ENCODE results near the gene KCNIP1. TPM values are rescaled to one million over a fixed set of nuclear protein-coding genes. Genes with fewer than 3 reads are reported as not detected.

Gene KCNIP1
- total RNA-seq, 4 donors from 2014 or later = 0.34 TPM; not detected in 3

GRCh38 chr5:170738840-170739239, 235.0 kb downstream of the KCNIP1 start:
- 53% methylated on average over 3 of the region's 3 CpGs for WGBS
- Histone ChIP-seq H3K9me3 (peaks cover 6% of the 10 kb centered on the region), H3K36me3 (no peaks in the 10 kb centered on the region), H3K27me3 (no peaks in the 10 kb centered on the region), H3K27ac (no peak overlapping the region), H3K4me1 (no peaks in the 10 kb centered on the region), H3K4me3 (no peak overlapping the region)
- no peak for DNase-seq (ENCODE audit: low spot score in 2 of 2)
- no peak for TF ChIP-seq POLR2AphosphoS5 (IDR thresholded peaks at IDR 0.05)
- no peak for TF ChIP-seq CTCF (IDR thresholded peaks at IDR 0.05)
- TF ChIP-seq POLR2A (IDR thresholded peaks at IDR 0.05) = no peak
- no peak for TF ChIP-seq EP300 (IDR thresholded peaks at IDR 0.05)

- TF ChIP-seq EP300 (IDR thresholded peaks at IDR 0.05) = no peak
- no peak for TF ChIP-seq POLR2A (IDR thresholded peaks at IDR 0.05)
- no peak for TF ChIP-seq POLR2AphosphoS5 (IDR thresholded peaks at IDR 0.05)
- no peak for TF ChIP-seq CTCF (IDR thresholded peaks at IDR 0.05)
- no peaks in the 10 kb centered on the region for H3K36me3 ChIP-seq
- H3K27me3 ChIP-seq = no peaks in the 10 kb centered on the region
- WGBS = 91% methylated on average over 4 of the region's 4 CpGs
- DNase-seq (ENCODE audit: low spot score in 2 of 2) = no peak
- H3K4me3 ChIP-seq = no peak overlapping the region
- peaks cover 3% of the 10 kb centered on the region for H3K9me3 ChIP-seq
- no peak overlapping the region for H3K27ac ChIP-seq
- H3K4me1 ChIP-seq = peaks cover 5% of the 10 kb centered on the region
Observed at GRCh38 chr5:170739446-170739845, 235.6 kb downstream of the KCNIP1 start.

- H3K4me1 ChIP-seq = peaks cover 17% of the 10 kb centered on the region
- H3K36me3 ChIP-seq = no peaks in the 10 kb centered on the region
- H3K27ac ChIP-seq = no peak overlapping the region
- no peak overlapping the region for H3K4me3 ChIP-seq
- DNase-seq (ENCODE audit: low spot score in 2 of 2) = no peak
- H3K27me3 ChIP-seq = peaks cover 10% of the 10 kb centered on the region
- 100% methylated on average over 2 of the region's 3 CpGs for WGBS
- TF ChIP-seq POLR2A (IDR thresholded peaks at IDR 0.05) (no peak), EP300 (IDR thresholded peaks at IDR 0.05) (no peak), CTCF (IDR thresholded peaks at IDR 0.05) (no peak), POLR2AphosphoS5 (IDR thresholded peaks at IDR 0.05) (no peak)
- H3K9me3 ChIP-seq = no peaks in the 10 kb centered on the region
Observed at GRCh38 chr5:170740551-170741205, 236.9 kb downstream of the KCNIP1 start.

- no peak for TF ChIP-seq POLR2A (IDR thresholded peaks at IDR 0.05)
- TF ChIP-seq POLR2AphosphoS5 (IDR thresholded peaks at IDR 0.05) = no peak
- no peak for TF ChIP-seq EP300 (IDR thresholded peaks at IDR 0.05)
- TF ChIP-seq CTCF (IDR thresholded peaks at IDR 0.05) = no peak
Observed at GRCh38 chr5:170741801-170742200, 238.0 kb downstream of the KCNIP1 start.

GRCh38 chr5:170743876-170744212, 240.0 kb downstream of the KCNIP1 start:
- Histone ChIP-seq H3K27ac (no peak overlapping the region), H3K9me3 (no peaks in the 10 kb centered on the region), H3K36me3 (no peaks in the 10 kb centered on the region), H3K27me3 (peaks cover 10% of the 10 kb centered on the region), H3K4me1 (peaks cover 23% of the 10 kb centered on the region), H3K4me3 (no peak overlapping the region)
- TF ChIP-seq POLR2AphosphoS5 (IDR thresholded peaks at IDR 0.05) = no peak
- TF ChIP-seq POLR2A (IDR thresholded peaks at IDR 0.05) = no peak
- no peak for TF ChIP-seq EP300 (IDR thresholded peaks at IDR 0.05)
- no peak for TF ChIP-seq CTCF (IDR thresholded peaks at IDR 0.05)
- no peak for DNase-seq (ENCODE audit: low spot score in 2 of 2)
- 15% methylated on average over 12 of the region's 12 CpGs for WGBS

More at GRCh38 chr5:170741801-170742200, 238.0 kb downstream of the KCNIP1 start:
- H3K4me1 ChIP-seq = peaks cover 23% of the 10 kb centered on the region
- WGBS = 73% methylated on average over 8 of the region's 8 CpGs
- H3K4me3 ChIP-seq = no peak overlapping the region
- H3K36me3 ChIP-seq = no peaks in the 10 kb centered on the region
- no peaks in the 10 kb centered on the region for H3K9me3 ChIP-seq
- DNase-seq (ENCODE audit: low spot score in 2 of 2) = no peak
- H3K27ac ChIP-seq = no peak overlapping the region
- peaks cover 10% of the 10 kb centered on the region for H3K27me3 ChIP-seq
